Measurements from ENCODE around the gene BRCA1. TPM values are rescaled to one million over a fixed set of nuclear protein-coding genes. Genes with fewer than 3 reads are reported as not detected.
"Not testable (repeated sequence)": the region's sequence is repeated elsewhere in the genome, so short reads cannot be mapped to it uniquely, and the experiment has no call there.

BRCA1 gene
- total RNA-seq, 1 donor from 2014 or later = 11.3 TPM

DNA sequence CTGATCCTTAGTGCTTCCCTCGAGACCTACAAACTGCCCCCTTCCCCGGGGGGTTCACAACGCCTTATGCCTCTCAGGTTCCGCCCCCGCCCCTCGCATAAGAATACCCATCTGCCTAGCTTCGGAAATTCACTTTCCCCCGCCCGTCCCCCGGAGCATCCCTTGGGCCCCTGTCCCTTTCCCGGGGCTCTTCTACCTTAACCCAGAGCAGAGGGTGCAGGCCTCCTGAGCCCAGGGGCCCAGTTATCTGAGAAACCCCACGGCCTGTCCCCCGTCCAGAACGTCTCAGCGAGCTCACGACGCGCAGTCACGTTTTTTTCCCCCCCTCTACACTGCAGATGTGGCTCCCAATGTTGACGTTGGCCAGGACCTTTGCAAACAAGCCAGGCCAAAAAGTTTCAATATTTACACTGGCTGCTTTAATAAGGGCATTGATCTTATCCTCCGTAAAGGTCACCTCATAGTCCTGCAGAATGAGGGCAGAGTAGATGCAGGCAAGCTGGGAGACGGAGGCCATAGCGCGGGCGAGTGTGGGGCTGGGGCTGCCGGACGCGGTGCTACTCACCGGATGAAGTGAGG lies 44.5 kb upstream of the BRCA1 start:
- H3K9me3 Mint-ChIP-seq (ENCODE audit: unreplicated experiment) = no peaks in the 10 kb centered on the region
- H3K4me1 Mint-ChIP-seq (ENCODE audit: low read depth, unreplicated experiment) = peaks cover 9% of the 10 kb centered on the region
- TF ChIP-seq, protein P1, sequence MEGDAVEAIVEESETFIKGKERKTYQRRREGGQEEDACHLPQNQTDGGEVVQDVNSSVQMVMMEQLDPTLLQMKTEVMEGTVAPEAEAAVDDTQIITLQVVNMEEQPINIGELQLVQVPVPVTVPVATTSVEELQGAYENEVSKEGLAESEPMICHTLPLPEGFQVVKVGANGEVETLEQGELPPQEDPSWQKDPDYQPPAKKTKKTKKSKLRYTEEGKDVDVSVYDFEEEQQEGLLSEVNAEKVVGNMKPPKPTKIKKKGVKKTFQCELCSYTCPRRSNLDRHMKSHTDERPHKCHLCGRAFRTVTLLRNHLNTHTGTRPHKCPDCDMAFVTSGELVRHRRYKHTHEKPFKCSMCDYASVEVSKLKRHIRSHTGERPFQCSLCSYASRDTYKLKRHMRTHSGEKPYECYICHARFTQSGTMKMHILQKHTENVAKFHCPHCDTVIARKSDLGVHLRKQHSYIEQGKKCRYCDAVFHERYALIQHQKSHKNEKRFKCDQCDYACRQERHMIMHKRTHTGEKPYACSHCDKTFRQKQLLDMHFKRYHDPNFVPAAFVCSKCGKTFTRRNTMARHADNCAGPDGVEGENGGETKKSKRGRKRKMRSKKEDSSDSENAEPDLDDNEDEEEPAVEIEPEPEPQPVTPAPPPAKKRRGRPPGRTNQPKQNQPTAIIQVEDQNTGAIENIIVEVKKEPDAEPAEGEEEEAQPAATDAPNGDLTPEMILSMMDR (IDR thresholded peaks at IDR 0.05; ENCODE audit: partially characterized antibody, unreplicated experiment) = no peak
- no peak overlapping the region for H3K27ac Mint-ChIP-seq (ENCODE audit: unreplicated experiment)
- no peaks in the 10 kb centered on the region for H3K36me3 Mint-ChIP-seq (ENCODE audit: unreplicated experiment)
- H3K4me3 Mint-ChIP-seq (ENCODE audit: unreplicated experiment) = no peak overlapping the region
- H3K27me3 Mint-ChIP-seq (ENCODE audit: unreplicated experiment) = no peaks in the 10 kb centered on the region
- peak; percentile 47 for DNase-seq

DNA sequence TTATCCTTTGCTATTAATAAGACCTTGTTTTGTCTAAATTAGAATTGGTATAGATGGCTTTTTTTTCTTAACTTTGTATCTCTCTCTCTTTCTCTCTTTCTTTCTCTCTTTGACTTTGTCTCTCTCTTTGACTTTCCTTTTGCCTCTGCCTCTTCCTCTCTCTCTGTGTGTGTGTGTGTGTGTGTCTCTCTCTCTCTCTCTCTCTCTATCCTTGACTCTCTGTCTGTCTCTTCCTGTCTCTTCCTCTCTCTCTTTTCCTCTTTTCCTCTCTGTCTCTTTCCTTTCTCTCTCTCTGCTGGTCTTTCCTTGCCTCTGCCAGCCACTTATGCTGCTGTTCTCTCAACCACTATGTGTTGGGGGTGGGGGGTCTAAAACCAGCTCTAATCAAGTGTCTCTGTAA lies 40.8 kb upstream of the BRCA1 start:
- not testable (repeated sequence) for H3K4me1 Mint-ChIP-seq (ENCODE audit: low read depth, unreplicated experiment); H3K9me3 Mint-ChIP-seq (ENCODE audit: unreplicated experiment); H3K36me3 Mint-ChIP-seq (ENCODE audit: unreplicated experiment); H3K27me3 Mint-ChIP-seq (ENCODE audit: unreplicated experiment); DNase-seq; H3K4me3 Mint-ChIP-seq (ENCODE audit: unreplicated experiment); H3K27ac Mint-ChIP-seq (ENCODE audit: unreplicated experiment)

DNA sequence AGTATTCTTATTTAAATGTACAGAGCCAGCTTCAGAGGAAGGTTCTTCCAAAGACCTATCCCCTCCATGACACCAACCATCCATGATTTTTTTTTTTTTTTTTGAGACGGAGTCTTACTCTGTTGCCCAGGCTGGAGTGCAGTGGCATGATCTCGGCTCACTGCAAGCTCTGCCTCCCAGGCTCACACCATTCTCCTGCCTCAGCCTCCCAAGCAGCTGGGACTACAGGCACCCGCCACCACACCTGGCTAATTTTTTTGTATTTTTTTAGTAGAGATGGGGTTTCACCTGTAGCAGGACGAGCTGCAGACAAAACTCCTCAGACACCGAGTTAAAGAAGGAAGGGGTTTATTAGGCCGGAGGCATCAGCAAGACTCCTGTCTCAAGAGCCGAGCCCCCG lies 34.8 kb upstream of the BRCA1 start:
- H3K4me1 Mint-ChIP-seq (ENCODE audit: low read depth, unreplicated experiment); H3K9me3 Mint-ChIP-seq (ENCODE audit: unreplicated experiment); H3K27ac Mint-ChIP-seq (ENCODE audit: unreplicated experiment); H3K27me3 Mint-ChIP-seq (ENCODE audit: unreplicated experiment); H3K4me3 Mint-ChIP-seq (ENCODE audit: unreplicated experiment); DNase-seq; H3K36me3 Mint-ChIP-seq (ENCODE audit: unreplicated experiment): not testable (repeated sequence)

DNA sequence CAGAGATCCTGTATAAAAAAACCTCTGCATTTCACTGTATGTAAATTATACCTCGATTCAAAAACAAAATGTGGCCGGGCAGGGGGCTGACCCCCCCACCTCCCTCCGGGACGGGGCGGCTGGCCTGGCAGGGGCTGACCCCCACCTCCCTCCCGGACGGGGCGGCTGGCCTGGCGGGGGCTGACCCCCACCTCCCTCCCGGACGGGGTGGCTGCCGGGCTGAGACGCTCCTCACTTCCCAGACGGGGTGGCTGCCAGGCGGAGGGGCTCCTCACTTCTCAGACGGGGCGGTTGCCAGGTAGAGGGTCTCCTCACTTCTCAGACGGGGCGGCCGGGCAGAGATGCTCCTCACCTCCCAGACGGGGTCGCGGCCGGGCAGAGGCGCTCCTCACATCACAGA lies 34.1 kb upstream of the BRCA1 start:
- not testable (repeated sequence) for H3K27ac Mint-ChIP-seq (ENCODE audit: unreplicated experiment); DNase-seq

DNA sequence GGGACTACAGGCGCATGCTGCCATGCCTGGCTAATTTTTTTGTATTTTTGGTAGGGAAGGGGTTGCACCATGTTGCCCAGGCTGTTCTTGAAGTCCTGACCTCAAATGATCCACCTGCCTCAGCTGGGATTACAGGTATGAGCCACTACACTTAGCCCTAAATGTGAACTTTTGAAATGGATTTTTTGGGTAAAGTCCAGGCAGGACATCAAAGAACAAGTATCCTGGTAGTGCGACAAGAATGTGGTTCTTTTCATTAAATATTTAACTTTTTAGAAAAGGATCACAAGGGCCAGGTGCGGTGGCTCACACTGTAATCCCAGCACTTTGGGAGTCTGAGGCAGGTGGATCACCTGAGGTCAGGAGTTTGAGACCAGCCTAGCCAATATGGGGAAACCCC lies 30.5 kb upstream of the BRCA1 start:
- H3K36me3 Mint-ChIP-seq (ENCODE audit: unreplicated experiment) = no peaks in the 10 kb centered on the region
- no peaks in the 10 kb centered on the region for H3K4me1 Mint-ChIP-seq (ENCODE audit: low read depth, unreplicated experiment)
- H3K27me3 Mint-ChIP-seq (ENCODE audit: unreplicated experiment) = no peaks in the 10 kb centered on the region

More for the DNA sequence above, 34.1 kb upstream of the BRCA1 start:
- H3K4me3 Mint-ChIP-seq (ENCODE audit: unreplicated experiment); H3K4me1 Mint-ChIP-seq (ENCODE audit: low read depth, unreplicated experiment); H3K36me3 Mint-ChIP-seq (ENCODE audit: unreplicated experiment); H3K27me3 Mint-ChIP-seq (ENCODE audit: unreplicated experiment); H3K9me3 Mint-ChIP-seq (ENCODE audit: unreplicated experiment): not testable (repeated sequence)

DNA sequence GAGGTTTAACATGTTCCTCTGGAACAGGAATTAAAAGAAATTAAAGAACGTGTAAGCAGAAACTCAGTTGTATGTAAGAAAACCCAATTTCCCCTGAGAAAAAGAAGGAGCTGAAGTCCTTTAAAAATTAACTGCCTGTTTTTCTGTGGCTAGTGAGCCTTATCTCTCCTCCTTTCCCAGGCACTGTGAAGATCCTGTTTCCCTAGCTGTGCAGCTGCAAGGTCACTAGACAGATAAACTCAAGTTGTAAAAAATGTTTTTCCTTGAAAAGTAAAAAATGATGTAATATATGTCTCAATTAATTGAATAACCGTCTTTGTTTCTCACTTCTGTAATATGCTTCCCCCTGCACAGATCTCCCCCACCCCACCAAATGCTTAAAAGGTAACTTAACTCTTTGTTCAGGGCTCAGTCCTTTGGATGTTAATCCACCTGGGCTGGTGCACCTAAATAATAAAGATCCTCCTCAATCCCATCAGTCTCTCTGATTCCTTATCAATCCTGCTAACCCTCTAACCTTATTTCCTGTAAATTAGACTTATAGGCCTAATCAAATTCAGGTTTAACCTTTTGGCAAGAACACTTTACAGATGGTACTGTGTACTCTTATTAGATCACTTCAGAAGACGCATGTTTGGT lies 28.2 kb upstream of the BRCA1 start:
- not testable (repeated sequence) for H3K9me3 Mint-ChIP-seq (ENCODE audit: unreplicated experiment); H3K4me1 Mint-ChIP-seq (ENCODE audit: low read depth, unreplicated experiment); H3K27ac Mint-ChIP-seq (ENCODE audit: unreplicated experiment); H3K36me3 Mint-ChIP-seq (ENCODE audit: unreplicated experiment); H3K4me3 Mint-ChIP-seq (ENCODE audit: unreplicated experiment); H3K27me3 Mint-ChIP-seq (ENCODE audit: unreplicated experiment); DNase-seq

More for the DNA sequence above, 30.5 kb upstream of the BRCA1 start:
- TF ChIP-seq, protein P1 (IDR thresholded peaks at IDR 0.05; ENCODE audit: partially characterized antibody, unreplicated experiment) = no peak
- H3K4me3 Mint-ChIP-seq (ENCODE audit: unreplicated experiment) = no peak overlapping the region
- no peaks in the 10 kb centered on the region for H3K9me3 Mint-ChIP-seq (ENCODE audit: unreplicated experiment)
- H3K27ac Mint-ChIP-seq (ENCODE audit: unreplicated experiment) = no peak overlapping the region
- no peak for DNase-seq

DNA sequence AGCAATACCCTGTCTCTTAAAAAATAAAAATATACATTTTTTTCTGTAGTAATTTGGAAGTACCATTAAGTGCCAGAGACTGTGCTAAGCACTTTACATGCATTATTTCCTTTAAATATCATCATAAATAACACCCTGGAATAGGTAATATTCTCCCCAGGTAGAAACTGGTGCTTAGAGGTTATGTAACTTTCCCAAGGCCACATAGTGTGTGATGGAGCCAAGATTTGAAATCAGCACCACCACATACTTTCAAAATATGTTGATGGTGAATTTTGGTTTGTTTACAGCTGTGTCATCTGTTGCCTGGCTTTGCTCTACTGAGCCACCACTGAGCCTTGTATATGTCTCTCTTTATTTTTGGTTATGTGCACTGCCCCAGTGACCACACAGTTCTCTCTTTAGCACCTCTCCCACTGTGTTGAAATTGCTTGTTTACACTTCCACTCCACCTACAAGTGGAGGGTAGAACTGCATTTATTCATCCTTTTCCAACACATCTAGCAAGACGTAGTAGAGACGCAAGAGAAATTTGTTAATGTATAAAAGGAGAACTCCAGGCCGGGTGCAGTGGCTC lies 26.8 kb upstream of the BRCA1 start:
- H3K27ac Mint-ChIP-seq (ENCODE audit: unreplicated experiment) = no peak overlapping the region
- H3K9me3 Mint-ChIP-seq (ENCODE audit: unreplicated experiment) = peaks cover 3% of the 10 kb centered on the region
- DNase-seq = no peak
- H3K4me3 Mint-ChIP-seq (ENCODE audit: unreplicated experiment) = no peak overlapping the region
- H3K27me3 Mint-ChIP-seq (ENCODE audit: unreplicated experiment) = no peaks in the 10 kb centered on the region
- H3K36me3 Mint-ChIP-seq (ENCODE audit: unreplicated experiment) = no peaks in the 10 kb centered on the region
- TF ChIP-seq, protein P1 (IDR thresholded peaks at IDR 0.05; ENCODE audit: partially characterized antibody, unreplicated experiment) = no peak
- no peaks in the 10 kb centered on the region for H3K4me1 Mint-ChIP-seq (ENCODE audit: low read depth, unreplicated experiment)

All from glutamatergic neuron (in vitro differentiated cells).